Tibial nerve (tissue), 3 donors: Measurements from ENCODE around the gene TSPAN19.

Experiments
- POLR2A ChIP-seq, 2 donors: fragments of 450-650 bp; IDR thresholded peaks; one replicate each; pipeline ENCODE4 v1.6.1; 2017; ENCODE audit warnings: antibody characterized with exemption in 2 of 2, mild to moderate bottlenecking in 2 of 2, moderate library complexity in 2 of 2
- TF ChIP-seq, protein P1 (sequence below), 5 experiments: fragments of 200-600 bp in 3 of 5; fragments of 450-650 bp in 2 of 5; sonication (generic) in 3 of 5; IDR thresholded peaks; one replicate each; pipeline ENCODE4 v1.5.1; 2016 to 2019; ENCODE audit warnings: antibody characterized with exemption in 5 of 5, mild to moderate bottlenecking in 3 of 5, moderate library complexity in 2 of 5

- TF ChIP-seq, protein P1, sequence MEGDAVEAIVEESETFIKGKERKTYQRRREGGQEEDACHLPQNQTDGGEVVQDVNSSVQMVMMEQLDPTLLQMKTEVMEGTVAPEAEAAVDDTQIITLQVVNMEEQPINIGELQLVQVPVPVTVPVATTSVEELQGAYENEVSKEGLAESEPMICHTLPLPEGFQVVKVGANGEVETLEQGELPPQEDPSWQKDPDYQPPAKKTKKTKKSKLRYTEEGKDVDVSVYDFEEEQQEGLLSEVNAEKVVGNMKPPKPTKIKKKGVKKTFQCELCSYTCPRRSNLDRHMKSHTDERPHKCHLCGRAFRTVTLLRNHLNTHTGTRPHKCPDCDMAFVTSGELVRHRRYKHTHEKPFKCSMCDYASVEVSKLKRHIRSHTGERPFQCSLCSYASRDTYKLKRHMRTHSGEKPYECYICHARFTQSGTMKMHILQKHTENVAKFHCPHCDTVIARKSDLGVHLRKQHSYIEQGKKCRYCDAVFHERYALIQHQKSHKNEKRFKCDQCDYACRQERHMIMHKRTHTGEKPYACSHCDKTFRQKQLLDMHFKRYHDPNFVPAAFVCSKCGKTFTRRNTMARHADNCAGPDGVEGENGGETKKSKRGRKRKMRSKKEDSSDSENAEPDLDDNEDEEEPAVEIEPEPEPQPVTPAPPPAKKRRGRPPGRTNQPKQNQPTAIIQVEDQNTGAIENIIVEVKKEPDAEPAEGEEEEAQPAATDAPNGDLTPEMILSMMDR (IDR thresholded peaks at IDR 0.05) = no peak
- no peak for TF ChIP-seq POLR2A (IDR thresholded peaks at IDR 0.05)
These were observed 22.3 kb upstream of the TSPAN19 start for GRCh38 chr12:85058339-85058738.
